Measurements from ENCODE around the gene PXK.

The PXK gene

DNA sequence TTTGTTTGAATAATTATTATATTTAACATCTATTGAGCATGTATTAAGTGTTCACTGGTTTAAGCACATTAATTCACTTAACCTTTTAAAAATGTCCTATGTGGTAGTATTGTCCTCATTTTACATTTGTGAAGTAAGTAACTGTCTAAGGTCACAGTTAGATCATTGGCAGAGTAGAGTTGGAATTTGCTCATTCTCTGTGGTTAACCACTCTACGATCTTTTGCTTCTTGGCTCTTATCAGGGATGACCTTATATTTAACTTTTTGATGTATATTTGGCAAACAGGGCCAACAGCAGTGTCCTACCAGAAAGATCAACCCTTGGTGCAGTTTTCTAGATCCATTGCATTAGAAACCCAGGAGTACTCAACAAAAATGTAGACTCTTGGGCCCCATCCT lies 34.0 kb downstream of the PXK start:
- no peak overlapping the region for H3K4me3 ChIP-seq
- H3K27ac ChIP-seq = no peak overlapping the region
- DNase-seq (ENCODE audit: low spot score) = no peak
- TF ChIP-seq, protein P1, sequence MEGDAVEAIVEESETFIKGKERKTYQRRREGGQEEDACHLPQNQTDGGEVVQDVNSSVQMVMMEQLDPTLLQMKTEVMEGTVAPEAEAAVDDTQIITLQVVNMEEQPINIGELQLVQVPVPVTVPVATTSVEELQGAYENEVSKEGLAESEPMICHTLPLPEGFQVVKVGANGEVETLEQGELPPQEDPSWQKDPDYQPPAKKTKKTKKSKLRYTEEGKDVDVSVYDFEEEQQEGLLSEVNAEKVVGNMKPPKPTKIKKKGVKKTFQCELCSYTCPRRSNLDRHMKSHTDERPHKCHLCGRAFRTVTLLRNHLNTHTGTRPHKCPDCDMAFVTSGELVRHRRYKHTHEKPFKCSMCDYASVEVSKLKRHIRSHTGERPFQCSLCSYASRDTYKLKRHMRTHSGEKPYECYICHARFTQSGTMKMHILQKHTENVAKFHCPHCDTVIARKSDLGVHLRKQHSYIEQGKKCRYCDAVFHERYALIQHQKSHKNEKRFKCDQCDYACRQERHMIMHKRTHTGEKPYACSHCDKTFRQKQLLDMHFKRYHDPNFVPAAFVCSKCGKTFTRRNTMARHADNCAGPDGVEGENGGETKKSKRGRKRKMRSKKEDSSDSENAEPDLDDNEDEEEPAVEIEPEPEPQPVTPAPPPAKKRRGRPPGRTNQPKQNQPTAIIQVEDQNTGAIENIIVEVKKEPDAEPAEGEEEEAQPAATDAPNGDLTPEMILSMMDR (IDR thresholded peaks at IDR 0.05) = no peak

DNA sequence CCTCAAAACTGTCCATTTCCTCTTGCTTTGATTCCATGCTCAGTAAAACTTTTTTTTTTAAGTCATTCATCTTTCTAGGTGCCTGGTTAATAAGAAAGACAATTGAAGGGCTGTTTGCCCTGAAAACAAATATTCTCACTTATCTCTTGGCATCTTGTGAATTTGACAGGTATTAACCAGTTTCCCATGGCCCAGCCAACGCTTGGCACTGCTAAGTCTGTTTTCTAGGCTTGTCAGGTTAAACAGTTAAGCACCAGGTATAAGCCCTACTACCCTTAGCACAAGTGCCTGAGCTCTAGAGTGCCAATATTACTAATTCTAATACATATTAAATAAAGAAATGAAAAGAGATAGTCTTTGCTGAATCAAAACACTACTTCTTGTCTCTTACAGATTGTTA lies 36.3 kb downstream of the PXK start:
- Histone ChIP-seq H3K4me3 (no peak overlapping the region), H3K27ac (no peak overlapping the region)
- DNase-seq (ENCODE audit: low spot score) = no peak
- TF ChIP-seq, protein P1 (IDR thresholded peaks at IDR 0.05) = no peak

GRCh38 chr3:58369876-58370275 lies 37.2 kb downstream of the PXK start:
- DNase-seq (ENCODE audit: low spot score) = no peak
- no peak overlapping the region for H3K27ac ChIP-seq
- TF ChIP-seq, protein P1 (IDR thresholded peaks at IDR 0.05) = no peak

DNA sequence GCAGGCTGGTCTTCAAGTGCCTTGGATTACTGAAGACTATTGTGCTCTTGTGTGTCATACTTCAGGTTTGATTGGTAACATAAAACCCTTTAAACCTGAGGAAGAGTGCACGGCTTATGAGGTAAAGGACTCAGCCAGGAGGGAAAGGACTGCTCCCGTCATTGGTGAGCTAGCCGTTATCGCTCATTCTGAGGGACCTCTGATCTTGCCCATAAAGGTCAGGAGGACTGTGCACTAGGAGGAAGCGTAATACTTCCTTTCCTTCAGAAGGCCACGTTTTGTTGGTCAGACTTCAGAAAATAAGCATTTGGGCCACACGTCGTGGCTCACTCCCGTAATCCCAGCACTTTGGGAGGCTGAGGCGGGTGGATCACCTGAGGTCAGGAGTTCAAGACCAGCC lies 37.7 kb downstream of the PXK start:
- Histone ChIP-seq H3K27ac (no peak overlapping the region), H3K4me3 (no peak overlapping the region)
- TF ChIP-seq, protein P1 (IDR thresholded peaks at IDR 0.05) = no peak
- DNase-seq (ENCODE audit: low spot score) = no peak

More at GRCh38 chr3:58369876-58370275, 37.2 kb downstream of the PXK start:
- H3K4me3 ChIP-seq = no peak overlapping the region

DNA sequence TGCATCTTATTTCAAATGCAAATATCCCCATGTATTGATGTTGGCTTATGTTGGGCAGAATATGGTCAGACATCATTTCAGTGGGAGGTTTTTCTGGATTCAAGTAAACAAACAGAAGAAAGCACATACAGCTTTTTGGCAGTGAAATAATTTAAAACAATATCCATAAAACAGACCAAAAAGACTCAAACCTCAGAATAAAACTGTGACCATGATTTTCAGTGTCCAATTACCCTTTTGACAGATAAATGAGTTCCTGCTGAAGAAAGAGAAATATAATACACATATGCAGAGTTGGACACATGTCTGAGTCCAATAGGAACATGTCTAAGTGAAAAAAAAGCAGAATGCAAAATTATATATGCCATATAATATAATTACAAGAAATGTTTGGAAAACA lies 39.1 kb downstream of the PXK start:
- no peak for DNase-seq (ENCODE audit: low spot score)
- TF ChIP-seq, protein P1 (IDR thresholded peaks at IDR 0.05) = no peak
- H3K4me3 ChIP-seq = no peak overlapping the region
- H3K27ac ChIP-seq = no peak overlapping the region

DNA sequence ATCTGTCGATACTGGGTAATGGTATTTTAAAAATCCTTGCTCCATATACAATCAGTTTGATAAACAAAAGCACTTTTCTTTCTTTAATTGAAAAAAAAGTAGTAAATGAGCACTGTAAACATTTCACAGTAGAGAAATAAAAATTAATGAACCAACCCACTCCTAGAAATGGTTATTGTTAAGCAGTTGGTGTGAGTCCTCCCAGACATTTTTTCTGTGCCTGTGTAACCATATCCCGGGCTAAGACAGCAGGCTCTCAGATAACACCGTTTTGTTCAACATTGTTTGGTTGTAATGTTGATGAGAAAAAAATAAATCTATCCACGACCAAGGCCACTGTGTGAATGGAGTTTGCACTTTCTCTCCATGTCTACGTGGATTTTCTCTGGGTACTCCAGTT lies 42.6 kb downstream of the PXK start:
- TF ChIP-seq, protein P1 (IDR thresholded peaks at IDR 0.05) = no peak
- no peak overlapping the region for H3K27ac ChIP-seq
- no peak for DNase-seq (ENCODE audit: low spot score)
- no peak overlapping the region for H3K4me3 ChIP-seq

DNA sequence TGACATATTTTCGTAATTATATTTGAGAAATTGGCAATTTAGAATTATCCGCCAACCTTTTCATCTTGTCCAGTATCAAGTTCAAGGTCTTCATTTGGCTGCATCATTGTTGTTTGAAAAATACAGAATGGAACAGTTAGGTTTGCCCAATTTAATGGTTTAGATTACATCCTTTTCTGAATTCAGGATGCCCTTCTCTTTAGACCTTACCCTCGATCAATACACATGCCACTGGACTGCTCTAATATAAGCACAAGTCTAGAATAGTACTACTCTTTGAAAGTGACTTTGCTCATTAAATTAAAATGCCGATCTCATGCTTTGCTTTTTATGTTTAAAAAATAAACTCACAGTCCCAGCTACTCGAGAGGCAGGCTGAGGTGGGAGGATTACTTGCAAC lies 44.5 kb downstream of the PXK start:
- Histone ChIP-seq H3K4me3 (no peak overlapping the region), H3K27ac (no peak overlapping the region)
- no peak for DNase-seq (ENCODE audit: low spot score)
- TF ChIP-seq, protein P1 (IDR thresholded peaks at IDR 0.05) = no peak
